OCI-LY7 (cell line): ENCODE data around the gene PLA1A. TPM values are rescaled to one million over a fixed set of nuclear protein-coding genes. Genes with fewer than 3 reads are reported as not detected.

Experiments
- BruUV-seq: library from RNA; stranded (reverse); fragments of 400-500 nt; replicated peaks from 2 replicates; lab custom pipeline; 2021; lab: Mats Ljungman, UMichigan
- CTCF ChIA-PET: fragments of 300-600 bp; sonication (Branson Sonifier 250); formaldehyde crosslinking; loops from one replicate; lab custom pipeline; 2022; ENCODE audit warnings: antibody characterized with exemption; ENCODE audit not compliant: unreplicated experiment; lab: Charles Lee
- POLR2A ChIA-PET: fragments of 300-600 bp; sonication (Branson Sonifier 250); formaldehyde crosslinking; loops from one replicate; lab custom pipeline; 2022; ENCODE audit warnings: antibody characterized with exemption; lab: Charles Lee
- DNase-seq: peaks from one replicate; pipeline ENCODE4 v3.0.0-alpha.2; 2015; ENCODE audit warnings: low spot score
- H2AFZ ChIP-seq: fragments of 200-600 bp; sonication (generic), shearing (Covaris generic); 2 replicates; pipeline ENCODE4 v1.6.1; 2014; ENCODE audit warnings: mild to moderate bottlenecking, antibody characterized with exemption, low read length, moderate library complexity
- H3K27ac ChIP-seq: fragments of 200-600 bp; sonication (generic); 2 replicates; pipeline ENCODE4 v1.5.1; 2014; ENCODE audit warnings: mixed run types, low read depth, mild to moderate bottlenecking, moderate library complexity, low read length, inconsistent platforms; ENCODE audit not compliant: poor library complexity, severe bottlenecking
- H3K36me3 ChIP-seq: fragments of 200-600 bp; sonication (generic); 2 replicates; pipeline ENCODE4 v1.6.1; 2014; ENCODE audit warnings: mild to moderate bottlenecking, antibody characterized with exemption, low read length, moderate library complexity, mixed read lengths; ENCODE audit not compliant: insufficient read depth
- H3K4me1 ChIP-seq: fragments of 200-600 bp; sonication (generic); 2 replicates; pipeline ENCODE4 v1.5.1; 2014; ENCODE audit warnings: mild to moderate bottlenecking, low read length; ENCODE audit not compliant: insufficient read depth, poor library complexity, severe bottlenecking
- H3K4me2 ChIP-seq: fragments of 200-600 bp; sonication (generic); 2 replicates; pipeline ENCODE4 v1.6.1; 2014; ENCODE audit warnings: mild to moderate bottlenecking, low read length
- H3K4me3 ChIP-seq: fragments of 200-600 bp; sonication (generic); 2 replicates; pipeline ENCODE4 v1.5.1; 2014; ENCODE audit warnings: mild to moderate bottlenecking, low read depth, low read length; ENCODE audit not compliant: poor library complexity, severe bottlenecking
- H3K79me2 ChIP-seq: fragments of 200-600 bp; sonication (generic); 2 replicates; pipeline ENCODE4 v1.6.1; 2016; ENCODE audit warnings: low read depth, mild to moderate bottlenecking, low read length, moderate library complexity, mixed read lengths; ENCODE audit not compliant: insufficient read depth
- H3K9me2 ChIP-seq: fragments of 200-600 bp; sonication (generic); 2 replicates; pipeline ENCODE4 v1.6.1; 2016; ENCODE audit warnings: mild to moderate bottlenecking, low read length, mixed read lengths; ENCODE audit not compliant: insufficient read depth
- H3K9me3 ChIP-seq: fragments of 200-600 bp; sonication (generic); 2 replicates; pipeline ENCODE4 v1.6.1; 2014; ENCODE audit warnings: mild to moderate bottlenecking, mixed run types, low read length, mixed read lengths
- H4K20me1 ChIP-seq: fragments of 200-600 bp; sonication (generic); 2 replicates; pipeline ENCODE4 v1.6.1; 2014; ENCODE audit warnings: mild to moderate bottlenecking, antibody characterized with exemption, low read length, moderate library complexity, mixed read lengths; ENCODE audit not compliant: insufficient read depth
- CTCF ChIP-seq: fragments of 200-600 bp; sonication (generic); conservative IDR thresholded peaks from 2 replicates; pipeline ENCODE4 v1.5.1; 2014; ENCODE audit warnings: mild to moderate bottlenecking, antibody characterized with exemption, low read length, moderate library complexity, mixed read lengths
- EZH2phosphoT487 ChIP-seq: fragments of 200-600 bp; sonication (generic); IDR thresholded peaks from 2 replicates; pipeline ENCODE4 v1.6.1; 2018; ENCODE audit warnings: low read depth, borderline replicate concordance, mild to moderate bottlenecking, mixed run types, antibody characterized with exemption, low read length, moderate library complexity, mixed read lengths
- intact Hi-C: fragments of 100-400 bp; cut with micrococcal nuclease; formaldehyde crosslinking; loops from one replicate; pipeline ENCODE4 v1.10.0; 2022; ENCODE audit not compliant: unreplicated experiment
- total RNA-seq, 2 experiments: library from RNA; depleted of rRNA in 1 of 2; stranded (reverse); fragments of >200 nt in 1 of 2; shearing (Covaris generic) in 1 of 2; gene quantifications; 2 replicates each; pipeline ENCODE4 v1.2.3, GENCODE V29; 2014 to 2022

PLA1A gene
- total RNA-seq, 2 experiments from 2014 or later = not detected

- no peak overlapping the region for H3K27ac ChIP-seq
- H4K20me1 ChIP-seq = no peaks in the 10 kb centered on the region
- no TSS peak for BruUV-seq
- no peak overlapping the region for H2AFZ ChIP-seq
- H3K36me3 ChIP-seq = no peaks in the 10 kb centered on the region
- H3K4me1 ChIP-seq = peaks cover 10% of the 10 kb centered on the region
- TF ChIP-seq CTCF (no peak), EZH2phosphoT487 (no peak)
- POLR2A ChIA-PET = no interaction called here
- intact Hi-C loops = no loop called here
- no peak for DNase-seq
- H3K4me2 ChIP-seq = no peak overlapping the region
- no peaks in the 10 kb centered on the region for H3K9me2 ChIP-seq
- CTCF ChIA-PET = no interaction called here
- no peaks in the 10 kb centered on the region for H3K9me3 ChIP-seq
- no peak overlapping the region for H3K4me3 ChIP-seq
- H3K79me2 ChIP-seq = no peaks in the 10 kb centered on the region
Observed at GRCh38 chr3:119585856-119586570, 11.7 kb upstream of the PLA1A start.

- ChIA-PET POLR2A (no interaction called here), CTCF (no interaction called here)
Observed at GRCh38 chr3:119586733-119587172, 10.9 kb upstream of the PLA1A start.

More at GRCh38 chr3:119586733-119587172, 10.9 kb upstream of the PLA1A start:
- Histone ChIP-seq H4K20me1 (no peaks in the 10 kb centered on the region), H3K4me3 (no peak overlapping the region), H3K4me2 (no peak overlapping the region), H3K27ac (no peak overlapping the region), H2AFZ (no peak overlapping the region), H3K9me2 (no peaks in the 10 kb centered on the region), H3K4me1 (peaks cover 10% of the 10 kb centered on the region), H3K36me3 (no peaks in the 10 kb centered on the region), H3K9me3 (no peaks in the 10 kb centered on the region), H3K79me2 (no peaks in the 10 kb centered on the region)
- DNase-seq = no peak
- intact Hi-C loops = no loop called here
- TF ChIP-seq CTCF (no peak), EZH2phosphoT487 (no peak)
- no TSS peak for BruUV-seq
